Islet precursor cell (in vitro differentiated cells): ENCODE data around the gene SSUH2.

Experiments used
- DNase-seq: peaks from one replicate; pipeline ENCODE4 v3.0.0-alpha.2; 2018

Gene SSUH2

GRCh38 chr3:8578282-8578681 is 66.3 kb downstream of the SSUH2 start:
- no peak for DNase-seq

- peak; percentile 23 for DNase-seq
These were observed 67.6 kb downstream of the SSUH2 start for GRCh38 chr3:8576841-8577571.

- no peak for DNase-seq
These were observed 68.2 kb downstream of the SSUH2 start for GRCh38 chr3:8576436-8576835.

- no peak for DNase-seq
These were observed 69.1 kb downstream of the SSUH2 start for GRCh38 chr3:8575364-8576104.

- DNase-seq: no peak
These were observed 69.8 kb downstream of the SSUH2 start for GRCh38 chr3:8574670-8575322.

GRCh38 chr3:8574040-8574669 is 70.4 kb downstream of the SSUH2 start:
- peak; percentile 26 for DNase-seq

GRCh38 chr3:8573342-8573926 is 71.2 kb downstream of the SSUH2 start:
- no peak for DNase-seq

- no peak for DNase-seq
These were observed 73.3 kb downstream of the SSUH2 start for GRCh38 chr3:8571256-8571655.
